ENCODE measurements around the gene KCNIP1. TPM values are rescaled to one million over a fixed set of nuclear protein-coding genes. Genes with fewer than 3 reads are reported as not detected.
A peak's percentile ranks its signal among the peaks of the same experiment; 100 is the strongest.

KCNIP1 gene
- total RNA-seq, 4 donors from 2014 or later = 0.34 TPM; not detected in 3

GRCh38 chr5:170634256-170634990, 130.6 kb downstream of the KCNIP1 start:
- TF ChIP-seq EP300 (IDR thresholded peaks at IDR 0.05) = no peak
- no peak for TF ChIP-seq POLR2AphosphoS5 (IDR thresholded peaks at IDR 0.05)
- no peak for TF ChIP-seq CTCF (IDR thresholded peaks at IDR 0.05)
- TF ChIP-seq POLR2A (IDR thresholded peaks at IDR 0.05) = no peak
- no peaks in the 10 kb centered on the region for H3K27me3 ChIP-seq

GRCh38 chr5:170635706-170636105, 131.9 kb downstream of the KCNIP1 start:
- H3K36me3 ChIP-seq = no peaks in the 10 kb centered on the region
- H3K4me1 ChIP-seq = peaks cover 18% of the 10 kb centered on the region
- TF ChIP-seq POLR2AphosphoS5 (IDR thresholded peaks at IDR 0.05) (no peak), CTCF (IDR thresholded peaks at IDR 0.05) (no peak), POLR2A (IDR thresholded peaks at IDR 0.05) (no peak), EP300 (IDR thresholded peaks at IDR 0.05) (no peak)
- no peaks in the 10 kb centered on the region for H3K27me3 ChIP-seq
- no peak overlapping the region for H3K4me3 ChIP-seq
- WGBS = 91% methylated on average over 3 of the region's 3 CpGs
- no peak overlapping the region for H3K27ac ChIP-seq
- no peaks in the 10 kb centered on the region for H3K9me3 ChIP-seq
- DNase-seq (ENCODE audit: low spot score in 2 of 2) = no peak

More at GRCh38 chr5:170634256-170634990, 130.6 kb downstream of the KCNIP1 start:
- H3K27ac ChIP-seq = peak overlapping the region; percentile 37
- peaks cover 18% of the 10 kb centered on the region for H3K4me1 ChIP-seq
- no peak overlapping the region for H3K4me3 ChIP-seq
- no peaks in the 10 kb centered on the region for H3K9me3 ChIP-seq
- H3K36me3 ChIP-seq = no peaks in the 10 kb centered on the region
- 57% methylated on average over 6 of the region's 6 CpGs for WGBS
- no peak for DNase-seq (ENCODE audit: low spot score in 2 of 2)

- DNase-seq (ENCODE audit: low spot score in 2 of 2) = no peak
- Histone ChIP-seq H3K36me3 (no peaks in the 10 kb centered on the region), H3K4me3 (no peak overlapping the region), H3K27ac (no peak overlapping the region), H3K27me3 (no peaks in the 10 kb centered on the region), H3K4me1 (peaks cover 18% of the 10 kb centered on the region), H3K9me3 (no peaks in the 10 kb centered on the region)
- WGBS = 91% methylated on average over 11 of the region's 11 CpGs
- TF ChIP-seq POLR2A (IDR thresholded peaks at IDR 0.05) (no peak), EP300 (IDR thresholded peaks at IDR 0.05) (no peak), CTCF (IDR thresholded peaks at IDR 0.05) (no peak), POLR2AphosphoS5 (IDR thresholded peaks at IDR 0.05) (no peak)
These were observed 132.4 kb downstream of the KCNIP1 start for GRCh38 chr5:170636206-170636605.

GRCh38 chr5:170636801-170637477, 133.1 kb downstream of the KCNIP1 start:
- no peak for TF ChIP-seq EP300 (IDR thresholded peaks at IDR 0.05)
- TF ChIP-seq POLR2AphosphoS5 (IDR thresholded peaks at IDR 0.05) = no peak
- TF ChIP-seq CTCF (IDR thresholded peaks at IDR 0.05) = no peak
- TF ChIP-seq POLR2A (IDR thresholded peaks at IDR 0.05) = no peak
- 88% methylated on average over 8 of the region's 8 CpGs for WGBS
- Histone ChIP-seq H3K36me3 (no peaks in the 10 kb centered on the region), H3K4me1 (peaks cover 18% of the 10 kb centered on the region), H3K27ac (no peak overlapping the region), H3K4me3 (no peak overlapping the region), H3K27me3 (peaks cover 3% of the 10 kb centered on the region), H3K9me3 (no peaks in the 10 kb centered on the region)
- DNase-seq (ENCODE audit: low spot score in 2 of 2) = no peak

GRCh38 chr5:170638051-170638450, 134.2 kb downstream of the KCNIP1 start:
- Histone ChIP-seq H3K9me3 (no peaks in the 10 kb centered on the region), H3K27ac (no peak overlapping the region), H3K27me3 (peaks cover 8% of the 10 kb centered on the region), H3K4me3 (no peak overlapping the region), H3K4me1 (peaks cover 11% of the 10 kb centered on the region), H3K36me3 (no peaks in the 10 kb centered on the region)
- DNase-seq (ENCODE audit: low spot score in 2 of 2) = no peak
- TF ChIP-seq CTCF (IDR thresholded peaks at IDR 0.05) (no peak), EP300 (IDR thresholded peaks at IDR 0.05) (no peak), POLR2A (IDR thresholded peaks at IDR 0.05) (no peak), POLR2AphosphoS5 (IDR thresholded peaks at IDR 0.05) (no peak)
- WGBS = 94% methylated on average over 4 of the region's 4 CpGs
